NCI-H82 treated with DMSO at 0.1 percent for 48 hours (cell line): ENCODE results near the gene CEACAM16.
A peak's percentile ranks its signal among the peaks of the same experiment; 100 is the strongest.
"Not testable (repeated sequence)": the region's sequence is repeated elsewhere in the genome, so short reads cannot be mapped to it uniquely, and the experiment has no call there.

Experiments
- DNase-seq: peaks from one replicate; lab custom pipeline; 2025; ENCODE audit not compliant: unreplicated experiment; lab: John Stamatoyannopoulos, UW

Gene CEACAM16, protein sequence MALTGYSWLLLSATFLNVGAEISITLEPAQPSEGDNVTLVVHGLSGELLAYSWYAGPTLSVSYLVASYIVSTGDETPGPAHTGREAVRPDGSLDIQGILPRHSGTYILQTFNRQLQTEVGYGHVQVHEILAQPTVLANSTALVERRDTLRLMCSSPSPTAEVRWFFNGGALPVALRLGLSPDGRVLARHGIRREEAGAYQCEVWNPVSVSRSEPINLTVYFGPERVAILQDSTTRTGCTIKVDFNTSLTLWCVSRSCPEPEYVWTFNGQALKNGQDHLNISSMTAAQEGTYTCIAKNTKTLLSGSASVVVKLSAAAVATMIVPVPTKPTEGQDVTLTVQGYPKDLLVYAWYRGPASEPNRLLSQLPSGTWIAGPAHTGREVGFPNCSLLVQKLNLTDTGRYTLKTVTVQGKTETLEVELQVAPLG

GRCh38 chr19:44698492-44699201 is at the start of gene CEACAM16:
CEACAM16 (plus strand) TSS chr19:44699151; CDS start chr19:44701457, 2,306 bp downstream.
- DNase-seq = no peak

GRCh38 chr19:44649578-44650145 is 49.3 kb upstream of the CEACAM16 start:
- no peak for DNase-seq

DNA sequence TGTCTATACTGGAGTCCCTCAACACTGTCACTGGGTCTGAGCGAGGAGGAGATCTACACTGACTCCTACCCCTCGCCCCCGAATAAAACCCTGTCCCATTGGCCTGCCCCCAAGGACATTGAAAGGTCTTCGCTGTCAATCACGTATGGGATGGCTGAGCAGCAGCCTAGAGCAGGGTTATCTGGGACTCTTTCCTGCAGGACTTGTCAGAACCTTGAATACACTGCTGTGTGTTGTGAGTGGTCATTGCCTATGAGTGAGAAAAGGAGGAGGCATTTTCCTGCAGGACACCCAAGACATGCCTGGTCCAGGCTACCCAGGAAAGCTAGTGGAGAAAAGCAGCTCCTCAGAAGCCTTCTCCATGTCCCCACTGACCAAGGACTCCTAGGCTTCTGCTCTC is 45.6 kb upstream of the CEACAM16 start:
- no peak for DNase-seq

- no peak for DNase-seq
Observed at GRCh38 chr19:44653977-44654774, 44.8 kb upstream of the CEACAM16 start.

DNA sequence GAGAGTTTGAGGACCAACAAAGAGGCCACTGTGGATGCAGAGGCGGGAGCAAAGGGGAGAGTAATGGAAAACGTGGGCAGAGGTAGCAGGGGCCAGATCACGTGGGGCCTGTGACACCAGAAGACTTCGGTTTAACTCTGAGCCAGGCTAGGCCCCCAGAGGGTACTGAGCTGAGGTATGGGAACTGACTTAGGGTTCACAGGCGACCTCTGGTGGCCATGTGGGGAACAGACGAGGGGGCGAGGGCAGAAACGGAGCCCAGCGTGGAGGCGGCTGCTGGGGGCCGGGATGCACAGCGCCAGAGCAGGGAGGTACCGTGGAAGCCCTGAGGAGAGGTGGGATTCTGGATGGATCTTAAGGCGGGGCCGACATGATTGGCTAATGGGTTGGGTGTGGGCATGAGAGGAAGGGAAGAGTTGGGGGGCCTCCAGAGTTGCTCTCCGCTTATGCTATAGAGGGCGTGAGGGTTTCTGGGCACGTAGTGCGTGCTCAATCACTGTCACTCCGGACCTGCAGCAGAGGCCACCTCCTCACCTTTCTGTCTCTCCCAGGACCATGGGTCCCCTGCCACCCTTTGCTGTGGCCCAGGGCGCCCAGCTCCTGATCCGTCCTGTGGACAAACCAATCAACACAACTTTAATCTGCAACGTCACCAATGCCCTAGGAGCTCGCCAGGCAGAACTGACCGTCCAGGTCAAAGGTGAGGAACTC is 41.6 kb upstream of the CEACAM16 start:
- DNase-seq = peak; percentile 43

- DNase-seq = no peak
Observed at GRCh38 chr19:44658069-44658733, 40.8 kb upstream of the CEACAM16 start.

DNA sequence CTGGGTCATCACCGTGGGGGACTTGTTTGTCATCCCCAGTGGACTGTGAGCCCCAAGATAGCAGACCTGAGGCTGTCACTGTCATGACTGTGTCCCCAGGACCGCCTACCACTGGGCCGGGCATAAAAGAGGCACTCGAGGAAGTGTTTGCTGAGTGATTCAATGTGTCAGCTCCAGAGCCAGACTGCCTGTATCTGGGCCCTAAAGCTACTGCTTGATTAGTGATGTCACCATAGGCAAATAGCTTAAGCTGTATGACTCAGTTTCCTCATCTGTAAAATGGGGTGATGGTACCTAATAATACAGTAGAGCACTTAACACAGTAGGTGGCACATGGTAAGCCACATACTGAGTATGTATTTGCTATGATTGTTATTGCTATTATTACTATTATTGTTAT is 38.9 kb upstream of the CEACAM16 start:
- DNase-seq = no peak

GRCh38 chr19:44661205-44661604 is 37.7 kb upstream of the CEACAM16 start:
- no peak for DNase-seq

GRCh38 chr19:44661904-44662303 is 37.0 kb upstream of the CEACAM16 start:
- DNase-seq = no peak

GRCh38 chr19:44662691-44663385 is 36.1 kb upstream of the CEACAM16 start:
- no peak for DNase-seq

DNA sequence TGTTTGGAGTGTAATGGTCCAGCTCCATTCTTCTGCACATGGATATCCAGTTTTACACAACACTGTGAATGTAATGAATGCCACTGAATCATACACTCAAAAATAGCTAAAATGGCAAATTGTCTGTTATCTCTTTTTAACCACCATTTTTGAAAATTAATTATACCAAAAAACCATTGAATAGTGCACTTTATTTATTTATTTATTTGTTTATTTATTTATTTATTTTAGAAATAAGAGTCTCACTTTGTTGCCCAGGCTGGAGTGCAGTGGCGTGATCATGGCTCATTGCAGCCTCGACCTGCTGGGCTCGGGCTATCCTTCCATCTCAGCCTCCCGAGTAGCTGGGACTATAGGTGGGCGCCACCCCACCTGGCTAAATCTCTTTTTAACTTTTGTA is 35.0 kb upstream of the CEACAM16 start:
- no peak for DNase-seq

- DNase-seq = no peak
Observed at GRCh38 chr19:44664976-44665375, 34.0 kb upstream of the CEACAM16 start.

- no peak for DNase-seq
Observed at GRCh38 chr19:44666852-44667556, 31.9 kb upstream of the CEACAM16 start.

DNA sequence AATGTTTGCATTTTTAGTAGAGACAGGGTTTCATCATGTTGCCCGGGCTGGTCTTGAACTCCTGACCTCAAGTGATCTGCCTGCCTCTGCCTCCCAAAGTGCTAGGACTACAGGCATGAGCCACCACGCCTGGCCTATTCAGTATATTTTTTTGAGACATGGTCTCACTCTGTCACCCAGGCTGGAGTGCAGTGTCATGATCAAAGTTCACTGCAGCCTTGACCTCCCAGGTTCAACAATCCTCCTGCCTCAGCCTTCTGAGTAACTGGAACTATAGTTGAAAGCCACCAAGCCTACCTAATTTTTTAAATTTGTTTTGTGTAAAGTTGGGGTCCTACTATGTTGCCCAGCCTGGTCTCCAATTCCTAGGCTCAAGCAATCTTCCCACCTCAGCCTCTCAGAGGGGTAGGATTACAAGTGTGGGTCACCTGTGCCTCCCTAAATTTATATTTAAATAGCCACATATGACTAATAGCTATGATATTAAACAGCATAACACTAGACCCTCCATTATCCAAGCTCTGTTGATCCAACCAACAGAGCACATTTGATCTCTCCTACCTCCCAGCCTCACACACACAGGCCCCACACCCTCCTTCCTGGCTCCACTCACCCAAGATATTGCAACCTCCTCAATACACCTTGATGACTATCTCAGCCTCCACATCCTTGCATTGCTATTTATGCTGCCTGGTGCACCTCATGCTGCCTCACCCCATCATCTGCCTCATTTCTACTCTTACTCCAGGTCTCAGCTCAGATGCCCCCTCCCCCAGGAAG is 29.8 kb upstream of the CEACAM16 start:
- DNase-seq = no peak

- not testable (repeated sequence) for DNase-seq
Observed at GRCh38 chr19:44670027-44670426, 28.9 kb upstream of the CEACAM16 start.

GRCh38 chr19:44671400-44671799 is 27.6 kb upstream of the CEACAM16 start, which contains the start of gene CEACAM19:
CEACAM19 (plus strand) TSS chr19:44671482; CDS start chr19:44671932, 450 bp downstream.
- DNase-seq = no peak

- DNase-seq = no peak
Observed at GRCh38 chr19:44672226-44672625, 26.7 kb upstream of the CEACAM16 start.

DNA sequence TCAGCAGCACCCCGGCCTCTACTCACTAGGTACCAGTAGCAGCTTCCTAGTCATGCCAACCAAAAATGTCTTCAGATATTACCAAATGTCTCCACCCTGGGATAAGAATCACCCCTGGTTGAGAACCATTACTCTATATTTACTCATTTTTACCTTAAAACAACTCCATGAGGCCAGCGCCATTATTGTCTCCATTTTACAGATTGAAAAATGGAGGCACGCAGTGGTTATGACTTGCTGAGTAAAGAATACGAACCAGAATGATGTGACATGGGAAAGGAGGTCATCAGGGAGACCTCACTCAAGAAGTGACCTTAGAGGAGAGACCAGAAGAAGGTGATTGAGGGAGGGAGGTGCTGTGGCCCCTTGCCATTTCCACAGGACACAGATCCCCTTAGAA is 25.4 kb upstream of the CEACAM16 start:
- DNase-seq = no peak
